ENCODE results near the gene WIPF1. TPM values are rescaled to one million over a fixed set of nuclear protein-coding genes. Genes with fewer than 3 reads are reported as not detected.

WIPF1 gene
- total RNA-seq, 4 donors from 2014 or later = 4.8 to 21.8 (median 7.3) TPM

- Histone ChIP-seq H3K36me3 (no peaks in the 10 kb centered on the region), H3K27me3 (no peaks in the 10 kb centered on the region), H3K4me3 (no peak overlapping the region), H3K9me3 (no peaks in the 10 kb centered on the region), H3K4me1 (peaks cover 31% of the 10 kb centered on the region), H3K27ac (no peak overlapping the region)
- DNase-seq (ENCODE audit: low spot score in 2 of 2) = no peak
- TF ChIP-seq POLR2AphosphoS5 (IDR thresholded peaks at IDR 0.05) (no peak), CTCF (IDR thresholded peaks at IDR 0.05) (no peak)
- WGBS = 88% methylated on average over 3 of the region's 3 CpGs
Measured at GRCh38 chr2:174635776-174636404, 38.3 kb upstream of the WIPF1 start.

GRCh38 chr2:174635015-174635593 is 37.5 kb upstream of the WIPF1 start:
- H3K4me1 ChIP-seq = peaks cover 38% of the 10 kb centered on the region
- no peak for DNase-seq (ENCODE audit: low spot score in 2 of 2)
- H3K27ac ChIP-seq = peak overlapping the region; percentile 79
- H3K4me3 ChIP-seq = peak overlapping the region; percentile 41
- TF ChIP-seq POLR2A (IDR thresholded peaks at IDR 0.05) (no peak), POLR2AphosphoS5 (IDR thresholded peaks at IDR 0.05) (no peak), CTCF (IDR thresholded peaks at IDR 0.05) (no peak), EP300 (IDR thresholded peaks at IDR 0.05) (no peak)
- no peaks in the 10 kb centered on the region for H3K27me3 ChIP-seq
- no peaks in the 10 kb centered on the region for H3K36me3 ChIP-seq
- WGBS = 97% methylated on average over 3 of the region's 3 CpGs
- H3K9me3 ChIP-seq = no peaks in the 10 kb centered on the region

GRCh38 chr2:174634130-174635014 is 36.8 kb upstream of the WIPF1 start:
- no peak for TF ChIP-seq POLR2AphosphoS5 (IDR thresholded peaks at IDR 0.05)
- no peak for TF ChIP-seq CTCF (IDR thresholded peaks at IDR 0.05)
- TF ChIP-seq POLR2A (IDR thresholded peaks at IDR 0.05) = no peak
- WGBS = 61% methylated on average over 12 of the region's 13 CpGs
- Histone ChIP-seq H3K27ac (peak overlapping the region; percentile 79), H3K36me3 (no peaks in the 10 kb centered on the region), H3K9me3 (no peaks in the 10 kb centered on the region), H3K4me1 (peaks cover 41% of the 10 kb centered on the region), H3K27me3 (no peaks in the 10 kb centered on the region), H3K4me3 (peak overlapping the region; percentile 41)
- DNase-seq (ENCODE audit: low spot score in 2 of 2) = no peak

- Histone ChIP-seq H3K27me3 (no peaks in the 10 kb centered on the region), H3K4me3 (peak overlapping the region; percentile 41), H3K4me1 (peaks cover 49% of the 10 kb centered on the region), H3K36me3 (no peaks in the 10 kb centered on the region), H3K27ac (peak overlapping the region; percentile 79), H3K9me3 (no peaks in the 10 kb centered on the region)
- no peak for TF ChIP-seq EP300 (IDR thresholded peaks at IDR 0.05)
- no peak for TF ChIP-seq CTCF (IDR thresholded peaks at IDR 0.05)
- TF ChIP-seq POLR2A (IDR thresholded peaks at IDR 0.05) = no peak
- TF ChIP-seq POLR2AphosphoS5 (IDR thresholded peaks at IDR 0.05) = no peak
- no peak for DNase-seq (ENCODE audit: low spot score in 2 of 2)
- whole genome bisulfite sequencing = 57% methylated on average over 8 of the region's 8 CpGs
Measured at GRCh38 chr2:174633623-174633930, 36.0 kb upstream of the WIPF1 start.
